Endodermal cell (in vitro differentiated cells): ENCODE results near the gene HEYL. TPM values are rescaled to one million over a fixed set of nuclear protein-coding genes. Genes with fewer than 3 reads are reported as not detected.

Experiments
- DNase-seq: peaks from one replicate; pipeline ENCODE4 v3.0.0-alpha.2; 2017
- H3K27ac ChIP-seq: 2 replicates; pipeline ENCODE4 v1.5.1; 2013; ENCODE audit warnings: mild to moderate bottlenecking, low read depth, low read length, moderate library complexity
- H3K27me3 ChIP-seq: 2 replicates; pipeline ENCODE4 v1.6.1; 2013; ENCODE audit warnings: mild to moderate bottlenecking, low read length, moderate library complexity; ENCODE audit not compliant: insufficient read depth, control insufficient read depth, poor library complexity, severe bottlenecking
- H3K36me3 ChIP-seq: 2 replicates; pipeline ENCODE4 v1.7.0; 2013; ENCODE audit warnings: mild to moderate bottlenecking, low read length, moderate library complexity; ENCODE audit not compliant: control insufficient read depth, insufficient read depth
- H3K4me1 ChIP-seq: one replicate; pipeline ENCODE4 v1.7.0; 2013; ENCODE audit warnings: low read length; ENCODE audit not compliant: control insufficient read depth, insufficient read depth
- H3K4me3 ChIP-seq: 2 replicates; pipeline ENCODE4 v1.5.1; 2013; ENCODE audit warnings: mild to moderate bottlenecking, low read length, moderate library complexity
- H3K9ac ChIP-seq: 2 replicates; pipeline ENCODE4 v1.6.1; 2013; ENCODE audit warnings: mild to moderate bottlenecking, low read length, moderate library complexity; ENCODE audit not compliant: poor library complexity, severe bottlenecking; ENCODE audit errors: extremely low read depth
- H3K9me3 ChIP-seq: 2 replicates; pipeline ENCODE4 v1.6.1; 2013; ENCODE audit warnings: mild to moderate bottlenecking, low read length, moderate library complexity; ENCODE audit not compliant: control insufficient read depth
- H3K27ac Mint-ChIP-seq: 2 replicates; pipeline ENCODE4 v1.8.0; 2020; ENCODE audit warnings: mixed read lengths
- H3K27me3 Mint-ChIP-seq: 2 replicates; pipeline ENCODE4 v1.8.0; 2021; ENCODE audit warnings: mild to moderate bottlenecking, mixed read lengths; ENCODE audit not compliant: insufficient read depth
- H3K36me3 Mint-ChIP-seq: 2 replicates; pipeline ENCODE4 v1.8.0; 2020; ENCODE audit warnings: low read depth, mixed read lengths
- H3K4me1 Mint-ChIP-seq: 2 replicates; pipeline ENCODE4 v1.8.0; 2020; ENCODE audit warnings: mixed read lengths
- H3K4me3 Mint-ChIP-seq: 2 replicates; pipeline ENCODE4 v1.8.0; 2020; ENCODE audit warnings: mild to moderate bottlenecking, moderate library complexity, mixed read lengths
- H3K9me3 Mint-ChIP-seq: 2 replicates; pipeline ENCODE4 v1.8.0; 2020; ENCODE audit warnings: mild to moderate bottlenecking, mixed read lengths
- WGBS, 2 experiments: methylation state at CpG; one replicate each; pipeline versions ENCODE4 v1.1.5 to v1.1.7; 2013; ENCODE audit warnings: missing lambda C conversion rate in 2 of 2, mixed read lengths in 1 of 2; ENCODE audit not compliant: insufficient coverage in 1 of 2, insufficient read length in 1 of 2; 5-methylcytosine and 5-hydroxymethylcytosine counted together
- total RNA-seq, 2 donors: library from RNA; stranded (reverse); fragmentation: NEBNext Ultra II Directional in 1 of 2; extraction: Animal tissue kit (Norgen Biotek cat#: 25700) in 1 of 2; gene quantifications; 2 replicates in 1 of 2; 3 replicates in 1 of 2; pipeline ENCODE4 v1.2.1, GENCODE V29; 2021
- TF ChIP-seq, protein P1 (sequence below): fragments of 200-600 bp; sonication (generic); conservative IDR thresholded peaks from 2 replicates; pipeline ENCODE4 v1.5.0; 2021; ENCODE audit warnings: antibody characterized with exemption, mild to moderate bottlenecking

HEYL gene
- total RNA-seq, 2 donors from 2014 or later = 1.2 to 1.5 TPM

- no peak overlapping the region for H3K9ac ChIP-seq
- H3K27ac ChIP-seq = no peak overlapping the region
- peaks cover 55% of the 10 kb centered on the region for H3K27me3 ChIP-seq
- Mint-ChIP-seq H3K36me3 (no peaks in the 10 kb centered on the region), H3K9me3 (no peaks in the 10 kb centered on the region), H3K27ac (no peak overlapping the region), H3K27me3 (peaks cover 80% of the 10 kb centered on the region), H3K4me3 (no peak overlapping the region), H3K4me1 (peaks cover 5% of the 10 kb centered on the region)
- no peaks in the 10 kb centered on the region for H3K36me3 ChIP-seq
- no peaks in the 10 kb centered on the region for H3K9me3 ChIP-seq
- WGBS, 2 experiments = 80 to 91% methylated on average over 1 to 2 of the region's 2 CpGs
- TF ChIP-seq, protein P1, sequence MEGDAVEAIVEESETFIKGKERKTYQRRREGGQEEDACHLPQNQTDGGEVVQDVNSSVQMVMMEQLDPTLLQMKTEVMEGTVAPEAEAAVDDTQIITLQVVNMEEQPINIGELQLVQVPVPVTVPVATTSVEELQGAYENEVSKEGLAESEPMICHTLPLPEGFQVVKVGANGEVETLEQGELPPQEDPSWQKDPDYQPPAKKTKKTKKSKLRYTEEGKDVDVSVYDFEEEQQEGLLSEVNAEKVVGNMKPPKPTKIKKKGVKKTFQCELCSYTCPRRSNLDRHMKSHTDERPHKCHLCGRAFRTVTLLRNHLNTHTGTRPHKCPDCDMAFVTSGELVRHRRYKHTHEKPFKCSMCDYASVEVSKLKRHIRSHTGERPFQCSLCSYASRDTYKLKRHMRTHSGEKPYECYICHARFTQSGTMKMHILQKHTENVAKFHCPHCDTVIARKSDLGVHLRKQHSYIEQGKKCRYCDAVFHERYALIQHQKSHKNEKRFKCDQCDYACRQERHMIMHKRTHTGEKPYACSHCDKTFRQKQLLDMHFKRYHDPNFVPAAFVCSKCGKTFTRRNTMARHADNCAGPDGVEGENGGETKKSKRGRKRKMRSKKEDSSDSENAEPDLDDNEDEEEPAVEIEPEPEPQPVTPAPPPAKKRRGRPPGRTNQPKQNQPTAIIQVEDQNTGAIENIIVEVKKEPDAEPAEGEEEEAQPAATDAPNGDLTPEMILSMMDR = no peak
- H3K4me1 ChIP-seq = no peaks in the 10 kb centered on the region
- no peak for DNase-seq
- no peak overlapping the region for H3K4me3 ChIP-seq
These were observed 10.3 kb upstream of the HEYL start for GRCh38 chr1:39649636-39650185.

- Mint-ChIP-seq H3K27me3 (peaks cover 80% of the 10 kb centered on the region), H3K4me1 (peaks cover 5% of the 10 kb centered on the region), H3K4me3 (no peak overlapping the region), H3K36me3 (no peaks in the 10 kb centered on the region), H3K9me3 (no peaks in the 10 kb centered on the region), H3K27ac (no peak overlapping the region)
- Histone ChIP-seq H3K9ac (no peak overlapping the region), H3K27ac (no peak overlapping the region), H3K4me1 (no peaks in the 10 kb centered on the region), H3K4me3 (no peak overlapping the region), H3K36me3 (no peaks in the 10 kb centered on the region), H3K27me3 (peaks cover 56% of the 10 kb centered on the region), H3K9me3 (no peaks in the 10 kb centered on the region)
- TF ChIP-seq, protein P1 = no peak
- DNase-seq = no peak
- 67 to 75% methylated on average over 1 to 2 of the region's 2 CpGs for WGBS, 2 experiments
These were observed 9.1 kb upstream of the HEYL start for GRCh38 chr1:39648496-39648895.

DNA sequence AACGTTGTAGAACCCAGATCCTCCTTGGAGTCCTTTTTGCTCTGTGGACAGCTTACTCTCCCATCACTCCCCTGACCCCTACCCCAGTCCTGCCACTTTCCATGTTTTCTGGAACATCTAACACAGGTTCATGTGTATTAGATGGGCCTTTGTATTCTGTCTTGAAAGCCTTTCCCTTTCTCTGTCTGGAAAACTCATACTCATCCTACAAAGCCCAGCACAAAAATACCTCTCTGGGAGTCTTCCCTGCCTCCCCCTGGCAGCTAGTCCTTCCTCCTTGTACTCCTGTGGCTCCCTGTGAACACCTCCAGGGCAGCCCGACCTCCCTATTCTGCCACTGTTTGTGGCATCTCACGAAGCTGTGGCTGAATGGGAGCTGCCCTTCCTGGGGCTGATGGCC is 7.8 kb upstream of the HEYL start:
- DNase-seq = no peak
- Histone ChIP-seq H3K27ac (no peak overlapping the region), H3K9ac (no peak overlapping the region), H3K9me3 (no peaks in the 10 kb centered on the region), H3K27me3 (peaks cover 68% of the 10 kb centered on the region), H3K4me3 (no peak overlapping the region), H3K36me3 (no peaks in the 10 kb centered on the region), H3K4me1 (no peaks in the 10 kb centered on the region)
- Mint-ChIP-seq H3K4me1 (peaks cover 5% of the 10 kb centered on the region), H3K36me3 (no peaks in the 10 kb centered on the region), H3K27me3 (peaks cover 82% of the 10 kb centered on the region), H3K27ac (no peak overlapping the region), H3K4me3 (no peak overlapping the region), H3K9me3 (no peaks in the 10 kb centered on the region)
- WGBS, 2 experiments = 73 to 79% methylated on average over 2 to 3 of the region's 3 CpGs
- TF ChIP-seq, protein P1 = no peak
